TTC549 (cell line): ENCODE measurements around the gene MTG1.
"Not testable (repeated sequence)": the region's sequence is repeated elsewhere in the genome, so short reads cannot be mapped to it uniquely, and the experiment has no call there.

Experiments
- FAIRE-seq: peaks from 2 replicates; lab custom pipeline; 2012; peaks lifted over from hg19 to GRCh38; lab: Jason Lieb, UNC

Gene MTG1

GRCh38 chr10:133400624-133401424, 6.9 kb downstream of the MTG1 start:
- FAIRE-seq, result no peak

DNA sequence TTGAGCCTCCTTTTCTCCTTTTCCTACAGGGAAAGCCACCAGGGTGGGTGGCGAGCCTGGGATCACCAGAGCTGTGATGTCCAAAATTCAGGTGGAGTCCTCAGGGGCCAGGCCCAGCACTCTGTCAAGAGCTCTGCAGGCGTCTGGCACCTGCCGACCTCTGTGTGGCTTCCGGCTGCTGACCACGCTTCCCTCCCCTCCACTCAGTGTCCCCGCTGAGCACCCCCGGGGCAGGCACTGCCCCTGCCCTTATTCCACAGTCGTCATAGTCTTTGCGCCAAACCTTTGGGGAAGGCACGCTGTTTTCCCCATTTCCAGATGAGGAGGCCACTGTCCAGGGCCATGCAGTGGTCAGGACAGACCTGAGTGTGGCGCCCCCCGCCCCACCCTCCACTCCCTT, 7.5 kb downstream of the MTG1 start:
- FAIRE-seq, result no peak

GRCh38 chr10:133401981-133402725, 8.2 kb downstream of the MTG1 start:
- no peak for FAIRE-seq

GRCh38 chr10:133403359-133403758, 9.4 kb downstream of the MTG1 start:
- no peak for FAIRE-seq

DNA sequence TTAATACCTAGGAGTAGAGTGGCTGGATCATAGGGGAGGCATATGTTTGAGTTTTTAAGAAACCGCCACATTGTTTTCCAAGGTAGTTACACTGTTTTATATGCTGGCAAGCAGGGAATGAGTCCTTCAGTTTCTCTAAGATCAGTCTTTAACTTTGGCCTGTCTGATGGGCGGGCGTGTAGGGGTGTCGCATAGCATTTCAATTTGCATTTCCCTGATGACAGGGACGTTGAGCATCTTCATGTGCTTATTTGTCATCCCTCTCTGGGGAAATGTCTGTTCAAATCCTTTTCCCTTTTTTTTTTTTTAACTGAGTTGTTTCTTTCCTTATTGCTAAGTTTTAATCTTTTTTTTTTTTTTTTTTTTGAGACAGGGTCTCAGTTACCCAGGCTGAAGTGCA, 9.8 kb downstream of the MTG1 start:
- no peak for FAIRE-seq

GRCh38 chr10:133405272-133405671, 11.3 kb downstream of the MTG1 start:
- FAIRE-seq, result no peak

DNA sequence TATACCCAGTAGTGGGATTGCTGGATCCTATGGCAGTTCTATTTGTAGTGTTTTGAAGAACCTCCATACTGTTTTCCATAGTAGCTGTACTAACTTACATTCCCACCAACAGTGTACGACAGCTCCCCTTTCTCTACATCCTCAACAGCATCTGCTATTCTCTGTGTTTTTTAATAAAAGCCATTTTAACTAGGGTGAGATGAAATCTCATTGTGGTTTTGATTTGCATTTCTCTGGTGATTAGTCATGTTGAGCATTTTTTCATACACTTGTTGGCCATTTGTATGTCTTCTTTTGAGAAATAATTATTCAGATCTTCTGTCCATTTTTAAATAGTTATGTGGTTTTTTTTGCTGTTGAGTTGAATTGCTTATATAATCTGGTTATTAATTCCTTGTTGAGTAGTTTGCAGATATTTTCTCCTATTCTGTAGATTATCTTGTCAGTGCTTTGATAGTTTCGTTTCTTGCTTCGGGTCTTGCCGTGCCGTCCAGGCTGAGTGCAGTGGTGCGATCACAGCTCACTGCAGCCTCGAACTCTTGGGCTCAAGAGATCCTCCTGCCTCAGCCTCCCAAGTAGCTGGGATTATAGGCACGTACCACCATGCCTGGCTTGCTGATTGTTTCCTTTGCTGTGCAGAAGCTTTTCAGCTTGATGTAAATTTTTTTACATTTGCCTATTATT, 12.0 kb downstream of the MTG1 start:
- no peak for FAIRE-seq

GRCh38 chr10:133411523-133412380, 17.8 kb downstream of the MTG1 start:
- no peak for FAIRE-seq

DNA sequence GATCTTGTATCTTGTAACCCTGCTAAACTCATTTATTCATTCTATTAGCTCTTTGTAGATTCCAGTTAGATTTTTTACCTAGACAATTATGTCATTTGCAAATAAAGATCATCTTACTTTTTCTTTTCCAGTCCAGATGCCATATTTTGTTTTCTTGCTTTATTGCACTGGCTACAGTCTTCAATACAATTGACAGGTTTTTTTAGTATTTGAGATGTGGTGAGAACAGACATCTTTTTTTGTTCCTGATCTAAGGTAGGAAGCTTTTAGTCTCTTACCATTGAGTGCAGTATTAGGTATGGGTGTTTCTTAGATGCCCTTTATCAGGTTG, 18.4 kb downstream of the MTG1 start:
- FAIRE-seq, result no peak

- not testable (repeated sequence) for FAIRE-seq
These were observed 20.4 kb downstream of the MTG1 start for GRCh38 chr10:133414401-133414800.

DNA sequence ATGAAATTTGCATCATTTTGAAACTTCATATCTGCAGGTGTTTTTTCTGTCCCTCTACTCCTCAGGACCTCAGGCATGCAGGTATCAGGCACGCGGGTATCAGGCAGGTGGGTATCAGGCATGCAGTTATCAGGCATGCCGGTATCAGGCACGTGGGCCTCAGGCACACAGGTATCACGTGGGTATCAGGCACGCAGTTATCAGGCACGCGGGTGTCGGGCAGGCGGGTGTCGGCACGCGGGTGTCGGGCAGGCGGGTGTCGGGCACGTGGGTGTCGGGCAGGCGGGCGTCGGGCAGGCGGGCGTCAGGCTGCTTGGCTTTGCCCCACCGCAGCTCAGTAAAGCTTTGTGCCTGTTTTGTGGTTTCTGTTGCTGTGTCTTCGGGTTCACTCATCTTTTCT, 21.8 kb downstream of the MTG1 start:
- no peak for FAIRE-seq

DNA sequence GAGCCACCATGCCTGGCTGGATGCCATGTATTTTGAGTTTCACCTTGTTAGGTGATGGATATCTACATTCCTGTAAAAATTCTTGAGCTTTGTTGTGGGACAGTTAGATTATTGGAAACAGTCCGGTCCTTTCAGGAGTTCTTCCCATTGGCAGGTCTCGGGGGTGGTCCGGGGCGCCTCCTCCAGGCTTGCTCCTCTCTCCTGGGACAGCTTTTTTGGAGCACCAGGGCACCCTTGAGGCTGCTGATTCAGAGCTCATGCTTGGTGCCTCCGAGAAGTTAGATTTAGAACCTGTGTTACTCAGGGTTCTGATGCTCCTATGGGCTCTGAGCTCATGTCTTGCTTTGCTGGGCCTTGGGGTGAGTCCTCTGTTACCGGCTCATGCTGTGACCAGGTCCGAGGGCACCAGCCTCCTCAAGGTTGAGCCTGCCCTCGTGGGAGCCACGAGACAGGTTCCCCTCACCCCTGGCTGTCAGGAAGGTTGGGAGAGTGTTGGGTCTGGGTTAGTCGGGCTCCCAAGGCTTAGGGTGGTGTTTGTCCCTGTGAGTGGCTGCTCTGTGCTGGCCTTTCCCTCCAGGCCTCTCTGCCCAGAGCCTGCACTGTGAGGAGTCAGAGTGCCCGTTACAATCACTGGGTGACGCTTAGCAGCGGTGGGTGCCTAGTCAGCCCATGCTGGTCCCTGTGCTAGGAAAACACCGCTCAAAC, 24.5 kb downstream of the MTG1 start:
- FAIRE-seq, result no peak

DNA sequence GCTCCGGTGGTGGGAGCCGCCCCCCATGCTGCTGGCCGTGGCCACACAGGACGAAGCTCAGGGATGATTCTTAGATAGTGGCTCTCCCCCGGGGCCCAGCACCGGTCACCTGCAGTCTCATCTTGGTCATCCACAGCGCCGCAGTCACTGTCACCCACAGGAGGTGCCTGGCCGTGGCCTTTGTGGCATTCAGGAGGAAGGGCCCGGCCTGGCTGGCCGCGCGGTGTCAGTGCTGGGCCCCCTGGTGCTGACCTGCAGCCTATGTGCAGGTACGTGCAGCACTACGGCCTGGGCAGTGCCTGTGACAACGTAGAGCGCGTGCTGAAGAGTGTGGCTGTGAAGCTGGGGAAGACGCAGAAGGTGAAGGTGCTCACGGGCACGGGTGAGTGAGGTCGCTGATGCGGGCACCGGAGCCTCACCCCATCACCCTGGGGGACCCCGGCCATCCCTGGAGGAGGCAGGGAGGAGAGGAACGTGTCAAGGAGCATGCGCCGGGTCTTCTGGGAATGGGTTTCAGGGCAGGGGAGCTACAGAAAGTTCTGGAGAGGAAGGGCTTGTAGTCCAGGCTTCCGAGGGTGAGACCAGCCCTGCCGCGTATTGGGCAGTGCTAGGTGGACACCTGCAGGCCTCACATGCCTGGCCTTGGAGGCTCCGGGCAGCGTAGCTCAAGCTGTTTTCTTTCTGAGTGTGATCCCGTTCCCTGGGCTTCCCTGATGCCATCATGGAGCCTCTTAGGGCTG, 25.4 kb downstream of the MTG1 start:
- no peak for FAIRE-seq

DNA sequence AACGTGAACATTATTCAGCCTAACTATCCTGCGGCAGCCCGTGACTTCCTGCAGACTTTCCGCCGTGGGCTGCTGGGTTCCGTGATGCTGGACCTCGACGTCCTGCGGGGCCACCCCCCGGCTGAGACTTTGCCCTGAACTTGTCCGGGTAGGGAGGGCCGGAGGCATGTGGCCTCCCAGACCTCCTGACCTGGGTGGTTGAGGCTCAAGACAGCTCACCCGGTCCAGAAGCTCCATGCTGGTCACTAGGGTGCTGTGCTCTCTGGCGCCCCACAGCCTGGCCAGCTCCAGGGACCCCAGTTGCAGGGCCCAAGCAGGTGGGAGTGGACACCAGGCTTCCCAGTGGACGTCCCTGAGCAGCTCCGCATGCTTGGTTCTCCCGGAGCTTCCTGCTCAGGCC, 26.1 kb downstream of the MTG1 start:
- FAIRE-seq, result no peak

DNA sequence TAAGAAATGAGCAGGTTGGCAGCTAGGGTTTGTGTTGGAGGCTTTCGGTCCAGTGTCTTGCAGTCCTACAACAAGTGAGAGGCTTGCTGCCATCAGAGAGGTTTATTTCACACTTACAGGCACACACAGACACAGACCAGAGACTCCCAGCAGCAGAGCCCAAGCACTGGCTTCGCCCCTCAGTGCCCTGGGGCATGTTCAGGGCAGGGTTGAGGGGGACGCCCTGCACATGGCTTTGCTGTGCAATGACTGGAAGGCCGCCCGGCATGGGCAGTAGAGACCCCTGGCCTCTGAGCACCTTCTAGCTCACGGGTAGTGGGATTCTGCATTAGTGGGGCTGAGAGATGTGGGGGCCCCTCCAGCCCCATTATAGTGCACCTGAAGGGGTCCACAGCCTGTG, 26.6 kb downstream of the MTG1 start:
- no peak for FAIRE-seq

DNA sequence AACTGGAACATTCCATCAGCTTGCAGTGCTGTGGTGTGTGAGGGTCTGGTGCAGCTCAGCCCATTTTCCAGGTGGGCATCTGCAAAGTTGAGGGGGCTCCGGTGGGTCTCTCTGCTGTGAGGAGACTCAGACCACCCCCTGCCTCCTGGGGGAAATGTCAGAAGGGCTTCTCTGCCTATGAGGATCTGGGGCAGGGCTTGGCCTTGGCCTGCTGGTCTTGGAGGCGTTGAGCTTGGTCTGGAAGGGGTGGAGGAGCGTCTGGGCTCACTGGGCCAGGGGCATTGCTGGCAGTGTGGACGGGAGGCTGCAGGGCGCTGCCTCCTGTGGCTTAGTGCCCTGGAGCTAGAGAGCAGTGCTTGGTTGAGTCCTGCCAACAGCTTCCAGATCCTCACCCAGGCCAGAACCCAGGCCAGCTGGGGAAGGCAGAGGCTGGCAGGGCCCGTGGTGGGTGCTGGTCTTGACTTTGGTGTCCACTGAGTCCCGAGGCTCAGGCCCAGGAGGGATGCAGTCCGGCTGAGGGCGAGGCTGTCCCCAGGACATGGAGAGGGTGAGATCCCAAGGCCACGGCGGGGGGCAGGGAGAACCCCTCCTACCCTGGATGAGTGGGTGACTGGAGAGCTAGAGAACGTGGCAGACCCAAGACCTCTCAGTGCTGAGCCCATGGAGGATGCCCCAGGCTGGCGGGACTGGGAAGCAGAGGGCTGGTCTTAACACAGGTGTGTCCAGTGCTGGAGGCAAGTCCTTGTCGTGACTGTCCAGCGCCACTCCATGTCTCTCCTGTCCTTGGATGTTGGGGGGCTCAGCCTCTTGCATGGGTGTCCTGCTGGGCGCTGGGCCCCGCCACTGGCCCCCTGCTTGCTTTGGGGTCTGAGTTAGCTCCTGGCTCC, 27.6 kb downstream of the MTG1 start:
- FAIRE-seq, result no peak

DNA sequence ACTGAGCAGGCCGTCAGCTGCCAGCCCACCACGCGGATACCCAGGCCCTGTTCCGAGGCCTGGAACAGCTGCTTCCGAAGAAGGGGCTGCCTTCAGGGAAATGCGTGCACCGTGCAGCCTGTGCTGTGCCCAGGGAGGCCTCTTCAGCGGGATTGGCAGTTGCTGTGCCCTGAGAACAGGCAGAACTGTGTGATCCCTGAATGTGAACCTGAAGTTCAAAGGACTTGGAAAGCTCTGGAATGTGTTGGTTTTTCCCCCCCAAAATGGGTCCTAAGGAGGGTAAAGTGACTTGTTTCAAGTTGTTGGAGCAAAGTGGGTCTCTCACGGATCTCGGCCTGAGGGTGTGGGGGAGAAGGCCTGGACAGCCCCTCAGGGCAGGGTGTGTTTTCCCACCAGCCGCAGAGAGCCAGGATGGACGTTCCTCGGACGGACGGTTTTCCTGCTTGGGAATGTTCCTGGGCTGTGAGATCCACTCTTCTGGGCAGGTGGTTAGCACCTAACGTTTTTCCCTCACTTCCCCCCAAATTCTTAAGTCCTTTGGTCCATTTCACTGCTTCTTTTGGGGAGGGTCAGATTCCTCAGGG, 28.4 kb downstream of the MTG1 start:
- no peak for FAIRE-seq

DNA sequence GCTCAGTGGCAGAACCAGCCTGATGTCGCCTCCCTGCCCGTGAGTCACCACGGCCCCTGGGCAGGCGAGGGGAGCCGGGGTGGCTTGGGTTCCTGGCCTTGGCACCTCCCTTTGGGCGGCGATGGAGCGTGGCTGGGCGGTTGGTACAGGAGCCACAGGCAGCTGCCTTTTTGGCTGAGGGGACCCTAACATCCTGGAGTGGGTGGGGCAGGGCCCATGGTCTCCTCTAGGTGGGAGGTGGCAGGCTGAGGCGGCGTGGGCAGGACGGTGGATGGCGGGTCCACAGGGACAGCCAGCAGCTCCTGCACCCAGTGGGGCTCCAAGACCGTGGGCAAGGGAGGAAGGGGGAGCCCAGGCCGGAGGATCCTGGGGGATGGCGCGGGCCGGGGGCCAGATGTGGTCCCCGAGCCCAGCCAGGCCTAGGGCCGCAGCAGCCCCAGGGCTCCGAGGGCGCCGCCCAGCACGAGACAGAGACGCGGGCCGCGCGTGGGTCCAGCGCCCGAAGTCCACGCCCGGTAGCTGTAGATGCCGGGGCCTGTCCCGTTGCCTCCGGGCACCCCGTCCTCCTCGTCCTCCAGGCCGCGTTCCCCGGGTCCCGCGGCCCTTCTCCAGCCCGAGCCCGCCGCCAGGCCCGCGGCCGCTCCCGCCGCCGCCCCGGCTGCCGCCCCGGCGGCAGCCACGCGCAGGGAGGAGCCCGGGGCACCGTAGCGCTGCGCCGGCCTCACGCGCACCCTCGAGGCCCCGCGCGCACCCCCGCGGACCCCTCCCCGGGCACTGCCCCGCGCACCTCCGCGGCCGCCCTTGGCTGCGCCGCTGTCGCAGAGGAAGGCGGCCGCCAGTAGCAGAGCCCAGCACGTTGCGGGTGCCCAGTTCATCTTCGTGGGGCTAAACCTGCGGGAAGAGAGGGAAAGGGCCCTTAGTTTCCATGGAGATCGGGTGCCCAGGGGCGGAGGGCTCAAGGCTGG, 29.1 kb downstream of the MTG1 start:
- no peak for FAIRE-seq
